Neural progenitor cell (in vitro differentiated cells): ENCODE data around the gene PCLAF. TPM values are rescaled to one million over a fixed set of nuclear protein-coding genes. Genes with fewer than 3 reads are reported as not detected.
"Not testable (repeated sequence)": the region's sequence is repeated elsewhere in the genome, so short reads cannot be mapped to it uniquely, and the experiment has no call there.

Experiments
- DNase-seq: peaks from one replicate; pipeline ENCODE4 v3.0.0-alpha.2; 2016; ENCODE audit warnings: low spot score
- H2AFZ ChIP-seq: fragments of 200-600 bp; sonication (generic); replicated peaks from 2 replicates; pipeline ENCODE4 v1.6.1; 2016; ENCODE audit warnings: antibody characterized with exemption
- H3F3A ChIP-seq: fragments of 200-600 bp; sonication (generic); 2 replicates; pipeline ENCODE4 v1.6.1; 2016; ENCODE audit warnings: antibody characterized with exemption, low read depth
- H3K27ac ChIP-seq: fragments of 200-600 bp; sonication (generic); 2 replicates; pipeline ENCODE4 v1.5.1; 2016; ENCODE audit warnings: mild to moderate bottlenecking
- H3K27me3 ChIP-seq: fragments of 200-600 bp; sonication (generic); 2 replicates; pipeline ENCODE4 v1.6.1; 2016; ENCODE audit warnings: mild to moderate bottlenecking, moderate library complexity
- H3K36me3 ChIP-seq: fragments of 200-600 bp; sonication (generic); 2 replicates; pipeline ENCODE4 v1.5.1; 2016
- H3K4me1 ChIP-seq: fragments of 200-600 bp; sonication (generic); 2 replicates; pipeline ENCODE4 v1.6.1; 2016; ENCODE audit warnings: mixed run types
- H3K4me2 ChIP-seq: fragments of 200-600 bp; sonication (generic); 2 replicates; pipeline ENCODE4 v1.6.1; 2016
- H3K4me3 ChIP-seq: fragments of 200-600 bp; sonication (generic); 2 replicates; pipeline ENCODE4 v1.5.1; 2016
- H3K79me2 ChIP-seq: fragments of 200-600 bp; sonication (generic); 2 replicates; pipeline ENCODE4 v1.6.1; 2016; ENCODE audit warnings: low read depth
- H3K9ac ChIP-seq: fragments of 200-600 bp; sonication (generic); 2 replicates; pipeline ENCODE4 v1.6.1; 2016
- H3K9me3 ChIP-seq: fragments of 200-600 bp; sonication (generic); 2 replicates; pipeline ENCODE4 v1.5.1; 2016; ENCODE audit warnings: low read depth
- H4K20me1 ChIP-seq: fragments of 200-600 bp; sonication (generic); 2 replicates; pipeline ENCODE4 v1.6.1; 2016; ENCODE audit warnings: low read depth
- H3K27ac Mint-ChIP-seq: 3 replicates; pipeline ENCODE4 v1.8.0; 2021; ENCODE audit warnings: mixed read lengths
- H3K27me3 Mint-ChIP-seq: 2 replicates; pipeline ENCODE4 v1.8.0; 2022; ENCODE audit warnings: low read depth, mild to moderate bottlenecking, inconsistent platforms, moderate library complexity, mixed read lengths; ENCODE audit not compliant: insufficient read depth
- H3K36me3 Mint-ChIP-seq: 3 replicates; pipeline ENCODE4 v1.8.0; 2021; ENCODE audit warnings: mixed read lengths
- H3K4me1 Mint-ChIP-seq: 3 replicates; pipeline ENCODE4 v1.8.0; 2021; ENCODE audit warnings: mixed read lengths
- H3K4me3 Mint-ChIP-seq: 3 replicates; pipeline ENCODE4 v1.8.0; 2021; ENCODE audit warnings: mild to moderate bottlenecking, moderate library complexity, mixed read lengths
- H3K9me3 Mint-ChIP-seq: 3 replicates; pipeline ENCODE4 v1.8.0; 2020; ENCODE audit warnings: mixed read lengths
- EZH2 ChIP-seq: fragments of 200-600 bp; sonication (generic); IDR thresholded peaks from 2 replicates; pipeline ENCODE4 v1.6.1; 2017; ENCODE audit warnings: antibody characterized with exemption, mild to moderate bottlenecking, moderate library complexity
- EZH2phosphoT487 ChIP-seq: fragments of 200-600 bp; sonication (generic); IDR thresholded peaks from 2 replicates; pipeline ENCODE4 v1.6.1; 2017; ENCODE audit warnings: antibody characterized with exemption
- total RNA-seq: library from RNA; depleted of rRNA; stranded (reverse); fragments of >200 nt; gene quantifications from 2 replicates; pipeline ENCODE4 v1.2.3, GENCODE V29; 2015; ENCODE audit warnings: low replicate concordance
- TF ChIP-seq, protein P1 (sequence below): fragments of 200-600 bp; sonication (generic); IDR thresholded peaks from 2 replicates; pipeline ENCODE4 v1.5.1; 2017; ENCODE audit warnings: antibody characterized with exemption, mild to moderate bottlenecking

Gene PCLAF
- total RNA-seq, 1 donor from 2014 or later = 220 TPM

DNA sequence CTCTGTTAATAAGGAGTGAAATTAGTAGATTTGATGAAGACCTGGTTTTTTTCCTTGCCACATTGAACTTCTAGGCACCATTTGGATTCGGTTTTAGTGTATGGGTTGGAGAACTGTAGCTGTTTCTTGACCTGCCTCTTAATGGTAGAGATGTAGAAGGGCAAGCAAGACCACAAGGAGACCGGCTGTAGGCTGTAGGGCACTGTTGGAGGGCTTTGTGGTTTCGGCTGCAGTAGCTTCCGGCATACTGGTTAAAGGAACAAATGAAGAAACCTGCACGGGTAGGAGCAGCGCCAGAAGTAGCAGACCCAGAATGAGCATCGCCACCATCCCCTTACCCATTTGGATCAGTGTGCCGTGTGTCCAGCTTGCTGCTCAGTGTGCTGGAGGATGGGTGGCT is 7.9 kb downstream of the PCLAF start:
- TF ChIP-seq EZH2 (no peak), EZH2phosphoT487 (no peak)
- TF ChIP-seq, protein P1, sequence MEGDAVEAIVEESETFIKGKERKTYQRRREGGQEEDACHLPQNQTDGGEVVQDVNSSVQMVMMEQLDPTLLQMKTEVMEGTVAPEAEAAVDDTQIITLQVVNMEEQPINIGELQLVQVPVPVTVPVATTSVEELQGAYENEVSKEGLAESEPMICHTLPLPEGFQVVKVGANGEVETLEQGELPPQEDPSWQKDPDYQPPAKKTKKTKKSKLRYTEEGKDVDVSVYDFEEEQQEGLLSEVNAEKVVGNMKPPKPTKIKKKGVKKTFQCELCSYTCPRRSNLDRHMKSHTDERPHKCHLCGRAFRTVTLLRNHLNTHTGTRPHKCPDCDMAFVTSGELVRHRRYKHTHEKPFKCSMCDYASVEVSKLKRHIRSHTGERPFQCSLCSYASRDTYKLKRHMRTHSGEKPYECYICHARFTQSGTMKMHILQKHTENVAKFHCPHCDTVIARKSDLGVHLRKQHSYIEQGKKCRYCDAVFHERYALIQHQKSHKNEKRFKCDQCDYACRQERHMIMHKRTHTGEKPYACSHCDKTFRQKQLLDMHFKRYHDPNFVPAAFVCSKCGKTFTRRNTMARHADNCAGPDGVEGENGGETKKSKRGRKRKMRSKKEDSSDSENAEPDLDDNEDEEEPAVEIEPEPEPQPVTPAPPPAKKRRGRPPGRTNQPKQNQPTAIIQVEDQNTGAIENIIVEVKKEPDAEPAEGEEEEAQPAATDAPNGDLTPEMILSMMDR = no peak
- H3K4me1 Mint-ChIP-seq = no peaks in the 10 kb centered on the region

GRCh38 chr15:64371383-64371782 is 9.9 kb downstream of the PCLAF start:
- not testable (repeated sequence) for H2AFZ ChIP-seq, H3K9me3 ChIP-seq, H3K27ac Mint-ChIP-seq, H3K27me3 Mint-ChIP-seq, H3K4me2 ChIP-seq, H3K9me3 Mint-ChIP-seq, H3K4me1 ChIP-seq, H3K27me3 ChIP-seq, H3K27ac ChIP-seq, H3K9ac ChIP-seq, H3K4me3 Mint-ChIP-seq, H3K4me3 ChIP-seq, H4K20me1 ChIP-seq, H3K4me1 Mint-ChIP-seq, DNase-seq, H3K36me3 ChIP-seq
- Histone ChIP-seq H3F3A (peaks cover 15% of the 10 kb centered on the region), H3K79me2 (peaks cover 50% of the 10 kb centered on the region)
- H3K36me3 Mint-ChIP-seq = peaks cover 17% of the 10 kb centered on the region

More for the DNA sequence above, 7.9 kb downstream of the PCLAF start:
- Mint-ChIP-seq H3K27ac (no peak overlapping the region), H3K27me3 (peaks cover 2% of the 10 kb centered on the region), H3K4me3 (no peak overlapping the region), H3K9me3 (no peaks in the 10 kb centered on the region), H3K36me3 (peaks cover 19% of the 10 kb centered on the region)
- DNase-seq = no peak
- H3K9me3 ChIP-seq = no peaks in the 10 kb centered on the region
- H3K27me3 ChIP-seq = no peaks in the 10 kb centered on the region
- H3K4me3 ChIP-seq = no peak overlapping the region
- peaks cover 68% of the 10 kb centered on the region for H3K79me2 ChIP-seq
- peaks cover 11% of the 10 kb centered on the region for H3K36me3 ChIP-seq
- no peaks in the 10 kb centered on the region for H3K4me1 ChIP-seq
- no peak overlapping the region for H2AFZ ChIP-seq
- H3K9ac ChIP-seq = no peak overlapping the region
- H3K27ac ChIP-seq = no peak overlapping the region
- no peak overlapping the region for H3K4me2 ChIP-seq
- H3F3A ChIP-seq = peaks cover 22% of the 10 kb centered on the region
- H4K20me1 ChIP-seq = no peaks in the 10 kb centered on the region

DNA sequence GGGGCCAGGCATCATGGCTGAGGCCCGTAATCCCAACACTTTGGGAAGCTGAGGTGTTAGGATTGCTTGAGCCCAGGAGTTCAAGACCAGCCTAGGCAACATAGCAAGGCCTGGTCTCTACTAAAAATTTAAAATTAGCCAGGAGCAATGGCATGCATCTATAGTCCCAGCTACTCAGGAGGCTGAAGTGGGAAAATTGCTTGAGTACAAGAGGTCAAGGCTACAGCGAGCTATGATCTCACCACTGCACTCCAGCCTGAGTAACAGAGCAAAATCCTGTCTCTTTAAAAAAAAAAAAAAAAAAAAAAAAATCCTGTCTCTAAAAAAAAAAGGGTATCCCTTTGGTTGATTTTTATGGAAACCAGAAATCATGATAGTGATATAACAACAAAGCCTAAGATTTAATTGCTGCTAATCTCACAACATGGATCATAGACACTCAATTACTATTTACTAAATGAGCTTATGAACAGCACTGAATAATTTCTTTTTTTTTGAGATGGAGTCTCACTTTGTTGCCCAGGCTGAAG is 12.1 kb downstream of the PCLAF start:
- no peak for DNase-seq
- H3K4me2 ChIP-seq = no peak overlapping the region
- Mint-ChIP-seq H3K4me1 (no peaks in the 10 kb centered on the region), H3K4me3 (no peak overlapping the region), H3K27me3 (peaks cover 2% of the 10 kb centered on the region), H3K27ac (no peak overlapping the region), H3K36me3 (peaks cover 15% of the 10 kb centered on the region), H3K9me3 (no peaks in the 10 kb centered on the region)
- H3K9ac ChIP-seq = no peak overlapping the region
- no peaks in the 10 kb centered on the region for H3K4me1 ChIP-seq
- H3F3A ChIP-seq = peaks cover 10% of the 10 kb centered on the region
- no peaks in the 10 kb centered on the region for H3K27me3 ChIP-seq
- H4K20me1 ChIP-seq = no peaks in the 10 kb centered on the region
- H2AFZ ChIP-seq = no peak overlapping the region
- no peak overlapping the region for H3K27ac ChIP-seq
- no peaks in the 10 kb centered on the region for H3K9me3 ChIP-seq
- peaks cover 29% of the 10 kb centered on the region for H3K79me2 ChIP-seq
- TF ChIP-seq, protein P1 = no peak
- no peak for TF ChIP-seq EZH2phosphoT487
- TF ChIP-seq EZH2 = no peak
- H3K4me3 ChIP-seq = no peak overlapping the region
- peaks cover 9% of the 10 kb centered on the region for H3K36me3 ChIP-seq

DNA sequence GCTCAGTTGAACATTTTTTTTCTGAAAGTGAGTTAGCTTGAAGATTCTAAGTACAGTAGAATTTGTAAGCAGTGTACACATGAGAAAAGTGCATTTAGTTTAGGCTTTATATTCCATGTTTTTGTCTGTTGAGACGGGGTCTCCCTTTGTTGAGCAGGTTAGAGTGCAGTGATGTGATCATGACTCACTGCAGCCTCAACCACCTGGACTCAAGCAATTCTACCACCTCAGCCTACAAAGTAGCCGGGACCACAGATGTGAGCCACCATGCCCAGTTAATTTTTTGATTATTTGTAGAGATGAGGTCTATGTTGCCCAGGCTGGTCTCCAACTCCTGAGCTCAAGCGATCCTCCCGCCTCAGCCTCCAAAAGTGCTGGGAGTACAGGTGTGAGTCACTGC is 20.0 kb downstream of the PCLAF start:
- no peak for DNase-seq
- Histone ChIP-seq H3K27ac (no peak overlapping the region), H4K20me1 (no peaks in the 10 kb centered on the region), H3K4me2 (no peak overlapping the region), H3K79me2 (no peaks in the 10 kb centered on the region), H3K9me3 (no peaks in the 10 kb centered on the region), H2AFZ (no peak overlapping the region), H3K36me3 (peaks cover 9% of the 10 kb centered on the region), H3K27me3 (no peaks in the 10 kb centered on the region), H3K9ac (no peak overlapping the region), H3K4me1 (no peaks in the 10 kb centered on the region), H3K4me3 (no peak overlapping the region), H3F3A (peaks cover 20% of the 10 kb centered on the region)
- TF ChIP-seq EZH2phosphoT487 (no peak), EZH2 (no peak)
- TF ChIP-seq, protein P1 = no peak
- peaks cover 5% of the 10 kb centered on the region for H3K36me3 Mint-ChIP-seq
- no peak overlapping the region for H3K27ac Mint-ChIP-seq
- H3K9me3 Mint-ChIP-seq = no peaks in the 10 kb centered on the region
- H3K4me3 Mint-ChIP-seq = no peak overlapping the region
- peaks cover 6% of the 10 kb centered on the region for H3K27me3 Mint-ChIP-seq
- H3K4me1 Mint-ChIP-seq = peaks cover 5% of the 10 kb centered on the region
